ENCODE measurements around the gene ZNRF4.
"Not testable (repeated sequence)": the region's sequence is repeated elsewhere in the genome, so short reads cannot be mapped to it uniquely, and the experiment has no call there.

ZNRF4 gene

DNA sequence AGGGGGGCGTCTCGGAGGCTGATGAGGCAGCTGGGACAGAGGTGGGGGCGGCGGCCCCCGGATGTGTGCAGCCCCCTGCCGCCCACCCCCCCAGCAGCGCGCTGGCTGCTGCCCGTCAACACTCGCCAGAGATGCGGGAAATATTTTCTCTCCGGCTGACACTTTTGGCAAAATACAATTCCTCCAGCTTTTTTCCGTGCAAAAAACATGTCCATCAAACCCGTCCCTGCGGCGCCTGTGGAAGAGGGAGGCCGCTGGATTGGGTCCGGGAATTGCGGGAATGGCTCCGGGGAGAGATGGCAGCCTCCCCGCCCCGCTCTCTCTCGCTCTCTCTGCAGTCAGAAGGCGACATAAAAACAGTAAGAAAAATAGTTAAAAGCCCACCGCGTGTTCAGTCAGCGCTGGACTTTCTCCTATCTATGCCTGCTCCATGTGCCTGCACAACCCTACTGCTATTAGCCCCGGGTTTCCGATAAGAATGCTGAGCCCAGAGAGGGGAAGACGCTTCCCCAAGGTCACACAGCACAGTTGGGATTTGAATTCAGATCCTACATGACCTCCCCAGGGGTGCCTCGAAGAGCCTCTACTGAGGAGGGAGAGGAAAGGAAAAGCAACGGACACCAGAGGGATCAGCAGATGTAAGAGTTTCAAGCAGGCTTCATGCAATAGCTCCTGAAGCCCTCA lies 23.2 kb downstream of the ZNRF4 start:
- no peak for DNase-seq

DNA sequence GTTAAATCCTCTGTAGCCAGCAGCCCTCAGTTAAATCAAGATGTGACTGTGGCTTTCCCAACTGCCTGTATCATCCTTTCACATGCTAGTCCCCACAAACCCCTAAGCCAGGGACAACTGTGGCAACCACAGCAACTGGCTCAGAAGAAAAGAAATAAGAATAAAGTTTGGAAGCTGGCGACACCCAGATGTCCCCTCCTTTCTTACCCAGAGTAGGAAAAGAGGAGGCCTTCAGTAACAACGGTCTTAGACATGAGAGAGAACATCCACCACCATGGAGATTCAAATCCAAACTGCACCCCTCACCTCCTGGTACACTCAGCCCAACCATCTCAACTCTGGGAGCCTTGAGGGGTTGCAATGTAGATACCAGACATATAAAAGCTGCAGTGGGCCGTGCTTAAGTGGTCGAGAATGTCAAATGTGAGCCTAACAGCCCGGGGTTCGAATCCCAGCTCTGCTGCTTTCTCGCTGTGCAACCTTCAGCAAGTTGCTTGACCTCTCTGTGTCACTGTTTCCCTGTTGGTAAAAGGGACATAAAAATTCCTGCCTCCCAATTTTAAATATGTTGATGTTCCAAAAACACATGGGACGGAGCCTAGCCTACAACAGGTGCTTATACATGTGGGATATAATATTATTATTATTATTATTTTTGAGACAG lies 23.8 kb downstream of the ZNRF4 start:
- no peak for DNase-seq

DNA sequence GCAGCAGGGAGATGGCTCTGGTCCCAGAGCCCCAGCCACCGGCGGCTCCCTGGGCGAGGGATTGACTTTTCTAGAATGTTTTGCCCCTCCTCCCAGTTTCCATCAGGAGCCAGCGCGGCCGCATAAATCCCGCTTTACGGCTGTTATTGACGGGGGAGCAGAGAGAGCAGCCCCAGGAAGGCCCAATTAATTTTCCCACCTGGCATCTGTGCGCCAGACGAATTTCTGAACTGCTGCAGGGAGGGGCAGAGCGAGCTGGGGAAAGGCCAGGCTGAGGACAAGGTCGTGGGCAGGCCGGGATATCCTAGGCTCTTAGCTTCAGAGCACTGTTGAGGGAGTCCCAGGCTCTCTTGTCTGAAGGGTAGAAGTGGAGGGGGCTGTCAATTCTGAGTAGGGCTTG lies 24.7 kb downstream of the ZNRF4 start:
- no peak for DNase-seq

DNA sequence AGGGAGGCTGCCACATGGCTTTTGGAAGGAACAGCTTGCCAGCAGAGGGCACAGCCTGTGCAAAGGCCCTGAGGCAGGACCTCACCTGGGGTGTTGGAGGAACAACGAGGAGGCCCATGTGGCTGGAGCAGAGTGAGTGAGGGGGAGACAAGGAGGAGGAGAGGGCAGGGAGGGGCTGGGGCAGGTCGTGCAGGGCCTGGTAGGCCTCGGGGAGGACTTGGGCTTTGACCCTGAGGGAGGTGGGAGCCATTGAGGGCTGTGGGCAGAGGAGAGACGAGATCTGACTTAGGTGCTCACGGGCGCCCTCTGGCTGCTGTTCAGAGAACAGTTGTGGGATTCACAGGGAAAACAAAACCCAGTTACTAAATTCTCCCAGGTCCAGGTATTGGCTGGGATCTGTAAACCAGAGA lies 25.2 kb downstream of the ZNRF4 start:
- DNase-seq = peak in 2 of 5 donors; percentile 9 to 11

DNA sequence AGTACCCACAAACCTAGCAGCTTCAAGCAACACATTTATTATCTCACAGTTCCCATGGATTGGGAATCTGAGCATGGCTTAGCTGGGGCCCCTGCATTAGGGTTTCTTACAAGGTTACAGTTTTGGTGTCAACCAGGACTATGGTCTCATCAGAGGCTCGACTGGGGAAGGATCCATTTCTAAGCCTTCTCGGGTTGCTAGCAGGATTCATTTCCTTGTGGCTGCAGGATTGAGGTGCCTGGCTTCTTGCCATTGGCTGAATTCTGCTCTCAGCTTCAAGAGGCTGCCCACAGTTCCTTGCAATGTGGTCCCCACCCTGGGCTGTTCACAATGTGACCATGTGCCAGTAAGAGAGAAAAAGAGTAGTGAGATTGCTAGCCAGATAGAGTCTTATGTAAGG lies 26.7 kb downstream of the ZNRF4 start:
- DNase-seq = no peak

DNA sequence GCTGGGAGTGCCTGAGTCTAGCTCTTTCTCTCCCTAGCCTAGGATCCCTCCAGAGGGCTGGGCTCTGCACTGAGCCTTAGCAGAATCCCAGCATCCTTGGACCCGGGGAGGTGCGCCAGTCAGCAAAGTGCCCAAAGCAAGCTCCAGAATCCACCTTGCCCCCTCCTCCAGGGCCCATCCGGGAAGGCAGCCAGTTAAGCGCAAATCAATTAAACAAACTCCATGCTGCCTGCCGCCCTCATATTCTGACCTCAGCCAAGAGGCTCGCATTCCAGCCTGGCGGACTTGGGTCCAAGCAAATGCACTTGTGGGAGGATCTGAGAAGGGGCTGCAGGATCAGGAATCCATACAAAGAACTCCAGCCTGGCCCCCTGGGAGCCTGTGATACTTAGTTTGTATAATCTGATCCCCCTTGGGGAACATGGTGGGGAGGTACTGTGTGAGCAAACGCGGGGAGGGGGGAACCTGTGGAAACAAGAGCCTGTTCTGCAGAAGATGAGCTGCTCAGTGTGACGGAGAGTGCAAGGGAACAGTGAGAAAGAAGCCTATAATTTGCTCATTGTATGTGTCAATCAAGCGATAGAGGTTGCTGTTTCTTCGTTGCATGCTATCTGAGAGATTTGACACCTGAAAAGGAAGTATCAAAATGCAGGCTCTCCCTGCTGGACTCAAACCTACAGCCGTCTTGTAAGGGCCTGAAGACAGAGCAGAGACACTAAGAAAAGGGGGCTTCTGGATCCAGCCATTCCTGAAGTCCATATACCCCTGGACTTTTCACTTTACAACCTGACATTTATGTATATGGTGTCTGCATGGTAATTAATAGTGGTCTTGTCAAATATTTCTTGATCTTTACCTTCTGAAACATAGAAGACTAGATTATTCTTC lies 29.4 kb downstream of the ZNRF4 start:
- no peak for DNase-seq

DNA sequence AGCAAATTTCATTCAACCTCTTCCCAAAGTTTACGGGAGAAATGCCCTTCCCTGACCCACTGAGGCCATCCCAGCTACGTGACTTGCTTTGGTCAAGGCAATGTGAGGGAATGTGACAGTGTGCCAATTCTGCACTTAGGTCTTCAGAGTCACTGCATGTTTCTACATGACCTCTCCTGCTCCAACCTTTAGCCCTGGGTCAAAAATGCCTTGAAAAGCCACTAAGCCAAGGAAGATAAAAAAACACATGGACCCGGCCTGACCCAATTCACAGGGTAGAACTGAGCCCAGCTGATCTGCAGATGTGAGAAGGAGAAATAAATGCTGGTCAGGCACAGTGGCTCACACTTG lies 30.0 kb downstream of the ZNRF4 start:
- no peak for DNase-seq

DNA sequence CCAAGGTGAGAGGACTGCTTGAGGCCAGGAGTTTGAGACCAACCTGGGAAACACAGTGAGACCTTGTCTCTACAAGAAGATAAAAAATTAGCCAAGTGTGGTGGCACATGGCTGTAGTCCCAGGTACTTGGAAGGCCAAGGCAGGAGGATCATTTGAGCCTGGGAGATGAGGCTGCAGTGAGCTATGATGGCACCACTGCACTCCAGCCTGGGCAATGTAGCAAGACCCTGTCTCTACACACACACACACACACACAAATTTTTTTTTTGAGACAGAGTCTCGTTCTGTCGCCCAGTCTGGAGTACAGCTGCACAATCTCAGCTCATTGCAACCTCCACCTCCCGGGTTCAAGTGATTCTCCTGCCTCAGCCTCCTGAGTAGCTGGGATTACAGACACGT lies 30.4 kb downstream of the ZNRF4 start:
- not testable (repeated sequence) for DNase-seq

DNA sequence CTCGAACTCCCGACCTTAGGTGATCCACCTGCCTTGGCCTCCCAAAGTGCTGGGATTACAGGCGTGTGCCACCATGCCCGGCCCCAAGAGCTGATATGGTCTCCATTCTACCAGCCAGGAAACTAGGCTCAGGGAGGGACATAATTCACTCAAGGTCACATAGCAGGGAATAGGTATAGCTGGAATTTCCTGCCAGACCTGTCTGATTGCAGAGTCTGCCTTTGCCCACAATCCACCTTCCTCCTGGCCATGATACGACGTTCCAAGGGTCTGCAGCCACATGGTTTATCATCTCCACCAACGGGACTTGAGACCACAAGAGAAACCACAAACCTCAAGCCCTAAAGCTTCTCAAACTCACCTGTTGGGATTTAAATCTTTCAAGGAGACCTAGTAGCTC lies 32.0 kb downstream of the ZNRF4 start:
- DNase-seq = no peak

DNA sequence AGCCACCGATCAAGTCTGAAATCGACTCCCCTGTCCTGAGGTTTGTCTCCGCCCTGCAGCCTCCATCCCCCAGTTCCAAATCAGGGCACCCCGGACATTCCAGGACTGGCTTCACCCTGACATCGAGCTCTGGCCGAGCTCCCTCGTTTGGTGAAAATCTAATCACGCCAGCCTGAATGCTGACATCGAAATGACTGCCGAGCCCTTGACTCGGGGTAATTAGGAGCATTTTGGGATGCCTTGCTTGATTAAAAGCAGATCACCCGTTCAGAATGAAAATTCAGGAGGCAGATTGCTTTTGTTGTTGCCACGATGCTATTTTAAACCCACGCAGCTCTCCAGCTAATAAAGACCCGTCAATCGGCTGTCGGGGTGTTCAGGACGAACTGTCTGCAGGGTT lies 34.3 kb downstream of the ZNRF4 start:
- no peak for DNase-seq

DNA sequence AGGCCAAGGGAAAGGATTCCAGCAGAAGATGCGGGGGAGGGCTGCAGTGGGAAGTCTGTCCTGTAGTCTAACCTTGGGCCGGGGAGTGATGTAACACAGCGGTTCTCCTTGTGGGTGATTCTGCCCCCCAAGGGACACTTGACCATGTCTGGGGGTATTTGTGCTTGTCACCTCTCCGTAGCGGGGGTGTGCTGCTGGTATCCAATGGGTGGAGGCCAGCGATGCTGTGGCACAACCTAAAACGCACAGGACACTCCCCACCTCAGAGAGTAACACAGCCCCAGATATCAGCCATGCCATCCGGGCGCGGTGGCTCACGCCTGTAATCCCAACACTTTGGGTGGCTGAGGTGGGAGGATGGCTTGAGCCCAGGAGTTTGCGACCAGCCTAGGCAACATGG lies 36.3 kb downstream of the ZNRF4 start:
- DNase-seq = no peak

DNA sequence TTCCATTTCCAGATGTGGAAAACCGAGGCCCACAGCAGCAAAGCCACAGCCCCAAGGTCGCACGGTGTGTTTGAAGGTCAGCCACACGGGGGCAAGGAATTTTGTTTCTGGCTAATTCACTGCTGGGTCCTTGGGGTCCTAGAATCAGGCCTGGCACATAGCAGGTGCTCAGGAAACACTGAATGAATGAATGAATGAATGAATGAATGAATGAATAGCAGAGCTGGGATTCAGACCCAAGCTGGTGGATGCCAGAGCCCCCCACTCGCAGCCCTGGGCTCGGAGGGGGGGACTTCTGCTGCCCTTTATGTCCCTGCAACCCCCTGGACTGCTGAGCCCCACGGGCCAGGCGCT lies 37.0 kb downstream of the ZNRF4 start:
- no peak for DNase-seq

DNA sequence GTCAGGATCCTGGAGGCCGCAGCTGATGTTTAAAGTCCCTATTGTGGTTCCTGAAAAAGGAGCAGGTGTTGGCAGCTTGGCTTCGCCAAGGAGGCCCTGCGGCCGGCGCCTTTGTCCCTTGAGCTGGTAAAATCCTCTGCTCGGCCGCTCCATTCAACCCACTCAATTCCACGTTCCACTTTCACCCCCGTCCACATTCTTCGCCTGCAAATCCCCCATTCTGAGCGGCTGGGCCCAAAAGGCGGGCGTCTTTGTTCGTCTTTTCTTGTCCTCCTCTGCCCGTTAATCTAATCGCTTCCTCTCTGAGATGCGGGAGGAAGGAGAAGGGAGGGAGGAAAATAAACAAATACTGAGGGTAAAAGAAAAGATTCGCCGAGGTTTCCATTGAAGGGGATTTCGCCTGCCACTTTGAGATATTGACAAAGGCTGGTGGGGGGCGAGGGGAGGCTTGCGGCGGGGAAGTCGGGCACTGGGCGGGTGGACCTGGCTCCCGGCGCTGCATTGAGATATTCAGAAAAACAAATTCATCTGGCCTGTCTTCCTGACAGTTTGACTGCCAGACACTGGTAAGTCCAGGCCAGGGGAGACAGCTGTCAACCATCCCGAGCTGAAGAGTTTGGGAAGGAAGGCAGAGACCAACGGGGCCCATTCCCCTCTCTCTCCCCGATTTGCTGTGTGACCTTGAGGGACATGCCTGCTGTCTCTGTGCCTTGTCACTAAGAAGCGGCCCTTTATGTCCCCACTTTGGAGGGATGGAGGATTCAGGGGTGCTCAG lies 37.6 kb downstream of the ZNRF4 start:
- DNase-seq = no peak

DNA sequence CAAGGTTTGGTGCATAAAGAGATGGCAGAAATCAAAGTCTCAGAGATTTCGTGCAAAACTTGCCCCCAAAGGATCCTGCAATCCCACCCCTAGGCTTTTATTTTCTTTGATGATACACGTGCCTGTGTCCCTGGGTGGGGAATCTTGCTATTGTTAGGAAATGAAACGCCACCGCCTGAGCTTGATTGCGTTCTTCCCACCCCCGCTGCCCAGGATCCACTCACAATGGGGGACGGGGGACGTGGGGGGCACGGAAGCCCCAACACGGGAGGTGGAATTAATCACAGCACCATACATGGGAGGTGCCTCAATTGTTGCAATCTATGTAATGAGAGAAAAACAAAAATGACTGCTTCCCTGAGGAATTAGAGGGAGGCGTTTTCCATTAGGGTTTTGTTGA lies 39.6 kb downstream of the ZNRF4 start:
- no peak for DNase-seq

DNA sequence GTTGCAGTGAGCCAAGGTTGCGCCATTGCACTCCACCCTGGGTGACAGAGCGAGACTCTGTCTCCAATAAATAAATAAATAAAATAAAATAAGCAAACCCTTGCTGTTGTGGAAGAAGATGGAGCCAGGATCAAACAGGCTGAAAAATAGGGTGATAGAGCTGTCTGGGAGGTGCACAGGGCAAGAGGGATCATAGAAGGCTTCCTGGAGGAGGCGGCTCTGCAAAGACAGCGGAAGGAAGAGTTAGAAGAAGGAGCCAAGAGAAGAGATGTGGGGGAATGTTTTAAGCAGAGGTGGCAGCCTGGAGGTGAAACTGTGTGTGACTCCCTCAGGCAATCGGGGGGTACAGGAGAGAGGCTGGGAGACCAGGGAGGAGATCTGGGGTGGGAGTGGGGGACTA lies 40.6 kb downstream of the ZNRF4 start:
- DNase-seq = no peak

DNA sequence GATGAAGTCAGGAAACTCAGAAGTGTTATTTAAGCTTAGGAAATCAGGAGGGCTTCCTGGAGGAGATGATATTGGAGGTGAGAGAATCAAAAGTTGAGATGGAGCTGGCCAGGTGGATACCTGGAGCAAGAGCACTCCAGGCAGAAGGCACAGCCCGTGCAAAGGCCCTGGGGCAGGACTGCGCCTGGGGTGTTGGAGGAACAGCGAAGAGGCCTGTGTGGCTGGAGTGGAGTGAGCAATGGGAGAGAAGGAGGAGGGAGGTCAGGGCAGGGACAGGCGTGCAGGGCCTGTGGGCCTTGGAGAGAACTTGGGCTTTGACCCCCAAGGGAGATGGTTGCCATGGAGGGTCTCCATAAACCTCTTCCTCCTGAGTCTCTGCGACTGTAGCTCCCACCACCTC lies 42.1 kb downstream of the ZNRF4 start:
- no peak for DNase-seq

DNA sequence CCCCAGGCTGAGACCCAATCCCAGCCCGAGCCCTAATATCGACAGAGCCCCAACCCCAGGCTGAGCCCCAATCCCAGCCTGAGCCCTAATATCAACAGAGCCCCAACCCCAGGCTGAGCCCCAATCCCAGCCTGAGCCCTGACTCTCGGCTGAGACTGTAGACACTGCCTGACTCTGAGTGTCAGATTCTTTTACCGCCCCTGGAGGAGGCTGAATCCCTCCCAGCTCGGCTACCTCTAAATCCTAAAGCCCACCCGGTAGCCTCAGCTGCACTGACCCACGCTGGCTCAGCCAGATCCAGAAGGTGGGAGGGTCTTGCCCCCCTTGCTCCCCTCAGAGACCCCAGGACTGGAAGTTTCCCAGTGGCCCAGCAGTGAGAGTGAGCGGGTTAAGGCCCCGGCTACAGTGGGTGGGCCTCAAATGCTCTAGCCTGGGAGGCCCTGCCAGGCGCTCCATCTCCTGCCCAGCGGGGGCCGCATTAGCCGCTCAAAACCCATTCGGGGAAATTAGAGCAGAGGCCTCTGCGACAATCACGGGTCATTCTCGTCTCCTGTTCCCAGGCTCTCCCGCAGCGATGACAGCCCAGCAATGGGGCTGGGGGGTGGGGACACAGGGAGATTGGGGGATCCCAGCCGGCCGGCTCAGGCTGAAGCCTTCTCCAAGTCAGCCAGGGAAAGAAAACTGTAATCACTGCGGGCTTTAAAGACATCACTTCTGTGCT lies 43.8 kb downstream of the ZNRF4 start:
- DNase-seq = no peak

DNA sequence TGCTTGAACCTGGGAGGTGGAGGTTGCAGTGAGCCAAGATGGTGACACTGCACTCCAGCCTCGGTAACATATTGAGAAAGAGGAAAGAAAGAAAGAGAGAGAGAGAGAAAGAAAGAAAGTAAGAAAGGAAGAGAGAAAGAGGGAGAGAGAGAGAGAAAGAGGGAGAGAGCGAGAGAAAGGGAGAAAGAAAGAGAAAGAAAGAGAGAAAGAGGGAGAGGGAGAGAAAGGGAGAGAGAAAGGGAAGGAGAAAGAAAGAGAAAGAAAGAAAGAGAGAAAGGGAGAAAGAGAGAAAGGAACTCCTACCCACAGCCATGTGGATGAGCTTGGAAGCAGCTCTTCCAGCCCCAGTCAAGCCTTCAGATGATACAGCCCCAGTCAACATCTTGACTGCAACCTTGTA lies 46.7 kb downstream of the ZNRF4 start:
- no peak for DNase-seq

DNA sequence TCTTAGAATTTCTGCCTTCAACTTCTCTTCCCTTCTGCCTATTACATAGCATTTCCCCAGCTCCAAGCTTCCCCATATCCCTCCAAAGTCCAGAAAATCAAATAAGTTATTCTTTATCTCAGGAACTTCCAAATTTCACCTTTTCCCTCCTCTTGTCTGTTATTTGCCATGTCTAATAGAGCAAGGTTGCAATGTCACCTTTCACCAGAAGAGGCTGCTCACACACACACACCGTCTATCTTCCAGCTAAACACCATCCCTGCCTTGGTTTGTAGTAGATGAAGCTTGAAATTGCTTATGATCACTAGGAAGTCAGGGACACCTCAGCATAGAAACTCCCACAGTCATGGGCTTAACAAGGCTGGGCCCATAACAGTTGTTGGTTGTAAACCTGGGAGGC lies 48.4 kb downstream of the ZNRF4 start:
- DNase-seq = no peak

DNA sequence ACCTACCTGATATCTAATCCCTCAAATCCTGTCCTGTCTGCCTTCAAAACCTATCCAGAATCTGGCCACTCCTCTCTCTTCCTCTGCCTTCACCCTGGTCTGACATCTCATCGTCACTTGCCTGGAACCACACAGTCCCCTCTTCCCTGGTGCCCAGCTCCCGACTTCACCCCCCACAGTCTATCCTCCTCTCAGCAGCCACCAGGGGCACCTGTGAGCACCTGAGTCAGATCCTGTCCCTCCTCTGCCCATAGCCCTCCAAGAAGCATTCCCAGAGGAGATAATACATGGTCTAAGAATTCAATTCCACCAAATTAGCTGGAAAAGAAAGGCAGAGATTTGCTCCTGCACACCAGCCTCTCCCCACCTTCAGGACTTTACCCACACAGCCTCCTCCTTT lies 48.9 kb downstream of the ZNRF4 start:
- no peak for DNase-seq

Measured in T-helper 1 cell (primary cell).